Endothelial cell of umbilical vein (primary cell): Measurements from ENCODE around the gene EPC1. TPM values are rescaled to one million over a fixed set of nuclear protein-coding genes. Genes with fewer than 3 reads are reported as not detected.

Experiments
- BruUV-seq: library from RNA; stranded (reverse); fragments of 400-500 nt; replicated peaks from 2 replicates; lab custom pipeline; 2021; lab: Mats Ljungman, UMichigan
- CTCF ChIA-PET: fragments of 300-600, 350-600 bp; sonication (Branson Sonifier 250); formaldehyde crosslinking; loops from one replicate; lab custom pipeline; 2021; ENCODE audit warnings: antibody characterized with exemption, inconsistent platforms; lab: Charles Lee
- POLR2A ChIA-PET: fragments of 300-600, 350-600 bp; sonication (Branson Sonifier 250); formaldehyde crosslinking; loops from one replicate; lab custom pipeline; 2021; ENCODE audit warnings: antibody characterized with exemption, inconsistent platforms; lab: Charles Lee
- DNase-seq: peaks from one replicate; pipeline ENCODE4 v3.0.0-alpha.2; 2011; ENCODE audit warnings: low read depth, low spot score
- FAIRE-seq: peaks from 2 replicates; lab custom pipeline; 2011; peaks lifted over from hg19 to GRCh38; lab: Jason Lieb, UNC
- H2AFZ ChIP-seq: 2 replicates; pipeline ENCODE4 v1.6.0; 2012; ENCODE audit warnings: low read depth, low read length, control low read depth, inconsistent platforms
- H3K27ac ChIP-seq: 2 replicates; pipeline ENCODE4 v1.5.1; 2011; ENCODE audit warnings: low read depth, mild to moderate bottlenecking, control low read depth, low read length, moderate library complexity; ENCODE audit not compliant: insufficient read depth
- H3K27me3 ChIP-seq, 2 experiments: 2 replicates each; pipeline versions ENCODE4 v1.6.0 to v1.6.1; 2011; ENCODE audit warnings: low read length in 2 of 2, mixed read lengths in 1 of 2; ENCODE audit not compliant: control insufficient read depth in 2 of 2, insufficient read depth in 2 of 2
- H3K36me3 ChIP-seq, 2 experiments: 2 replicates in 1 of 2; 3 replicates in 1 of 2; pipeline ENCODE4 v1.5.1; 2011; ENCODE audit warnings: low read length in 2 of 2, mild to moderate bottlenecking in 1 of 2, moderate library complexity in 1 of 2; ENCODE audit not compliant: control insufficient read depth in 2 of 2, insufficient read depth in 2 of 2; ENCODE audit errors: extremely low read depth in 1 of 2
- H3K4me1 ChIP-seq: 3 replicates; pipeline ENCODE4 v1.5.1; 2011; ENCODE audit warnings: mild to moderate bottlenecking, low read length; ENCODE audit not compliant: control insufficient read depth, insufficient read depth; ENCODE audit errors: extremely low read depth
- H3K4me2 ChIP-seq: 2 replicates; pipeline ENCODE4 v1.6.1; 2011; ENCODE audit warnings: low read length, control low read depth, mixed read lengths; ENCODE audit not compliant: insufficient read depth
- H3K4me3 ChIP-seq, 3 experiments: fragments of 200-600 bp in 1 of 3; sonication (generic), shearing (Covaris generic) in 1 of 3; replicated peaks in 1 of 3; 2 replicates each; pipeline ENCODE4 v1.5.1; 2011 to 2016; ENCODE audit warnings: control low read depth in 3 of 3, low read length in 3 of 3, mild to moderate bottlenecking in 2 of 3, inconsistent platforms in 1 of 3, low read depth in 1 of 3, moderate library complexity in 1 of 3; ENCODE audit not compliant: insufficient read depth in 1 of 3
- H3K79me2 ChIP-seq: 2 replicates; pipeline ENCODE4 v1.6.0; 2012; ENCODE audit warnings: low read length, inconsistent platforms; ENCODE audit not compliant: control insufficient read depth, insufficient read depth
- H3K9ac ChIP-seq: replicated peaks from 2 replicates; pipeline ENCODE3; 2011; ENCODE audit warnings: low read length, control low read depth; ENCODE audit not compliant: insufficient read depth; ENCODE audit errors: extremely low read depth
- H3K9me1 ChIP-seq: replicated peaks from 3 replicates; pipeline ENCODE4 v1.6.0; 2011; ENCODE audit warnings: mild to moderate bottlenecking, low read length; ENCODE audit not compliant: control insufficient read depth, insufficient read depth; ENCODE audit errors: extremely low read depth
- H3K9me3 ChIP-seq: replicated peaks from 2 replicates; pipeline ENCODE4 v1.5.1; 2012; ENCODE audit warnings: low read length, inconsistent platforms; ENCODE audit not compliant: control insufficient read depth, insufficient read depth
- H4K20me1 ChIP-seq: replicated peaks from 2 replicates; pipeline ENCODE3; 2011; ENCODE audit warnings: mild to moderate bottlenecking, low read length; ENCODE audit not compliant: control insufficient read depth, insufficient read depth; ENCODE audit errors: extremely low read depth
- EZH2 ChIP-seq: IDR thresholded peaks from 2 replicates; pipeline ENCODE4 v1.6.1; 2012; ENCODE audit warnings: borderline replicate concordance, low read depth, mild to moderate bottlenecking, moderate library complexity, low read length, inconsistent platforms; ENCODE audit not compliant: severe bottlenecking
- FOS ChIP-seq: IDR thresholded peaks from 2 replicates; pipeline ENCODE4 v1.6.1; 2011; ENCODE audit warnings: mild to moderate bottlenecking, low read length, moderate library complexity, borderline replicate concordance; ENCODE audit not compliant: insufficient read depth
- GATA2 ChIP-seq: IDR thresholded peaks from 2 replicates; pipeline ENCODE4 v1.7.0; 2011; ENCODE audit warnings: low read depth, mild to moderate bottlenecking, moderate library complexity, mixed read lengths, low read length; ENCODE audit not compliant: insufficient read length, insufficient read depth
- JUN ChIP-seq: IDR thresholded peaks from 2 replicates; pipeline ENCODE4 v1.6.1; 2011; ENCODE audit warnings: borderline replicate concordance, low read depth; ENCODE audit not compliant: insufficient read length, insufficient read depth
- MYC ChIP-seq: IDR thresholded peaks from one replicate; pipeline ENCODE4 v1.6.1; 2011; ENCODE audit warnings: mild to moderate bottlenecking, low read depth, low read length
- POLR2A ChIP-seq: IDR thresholded peaks from 2 replicates; pipeline ENCODE4 v1.6.1; 2012; ENCODE audit warnings: low read depth, mild to moderate bottlenecking, control low read depth, low read length
- POLR2AphosphoS5 ChIP-seq: IDR thresholded peaks from 2 replicates; pipeline ENCODE4 v1.6.1; 2012; ENCODE audit warnings: low read depth, mild to moderate bottlenecking, control low read depth, low read length, moderate library complexity; ENCODE audit not compliant: insufficient read depth
- dilution Hi-C: fragments of 300-500 bp; cut with MboI; formaldehyde crosslinking; loops from one replicate; pipeline ENCODE4 v1.15.0; 2019; ENCODE audit warnings: low sequenced_read_pairs; ENCODE audit not compliant: extremely low pct_ligation_motif_present
- intact Hi-C: fragments of 100-400 bp; cut with micrococcal nuclease; formaldehyde crosslinking; loops from one replicate; pipeline ENCODE4 v1.10.0; 2022
- polyA plus RNA-seq, 4 experiments: library from polyadenylated mRNA; depleted of rRNA in 3 of 4; stranded (reverse) in 3 of 4; unstranded in 1 of 4; fragments of >200 nt; gene quantifications; 2 replicates each; pipeline versions ENCODE4 v1.2.1 to v1.2.3, GENCODE V29; 2011 to 2012; ENCODE audit warnings: missing spikeins in 1 of 4
- total RNA-seq: library from RNA; stranded (reverse); gene quantifications from 2 replicates; pipeline ENCODE4 v1.2.3, GENCODE V29; 2021
- TF ChIP-seq, protein P1 (sequence below), 2 donors: IDR thresholded peaks; 1 replicate in 1 of 2; 2 replicates in 1 of 2; pipeline ENCODE4 v1.5.1; 2011; ENCODE audit warnings: low read length in 2 of 2, mild to moderate bottlenecking in 2 of 2, moderate library complexity in 2 of 2, control low read depth in 1 of 2, inconsistent platforms in 1 of 2, low read depth in 1 of 2; ENCODE audit not compliant: insufficient read depth in 1 of 2; ENCODE audit errors: extremely low read depth in 1 of 2
- TF ChIP-seq, protein P2 (sequence below): IDR thresholded peaks from 2 replicates; pipeline ENCODE4 v1.6.1; 2011; ENCODE audit not compliant: insufficient read depth, insufficient read length

EPC1 gene
- total and polyA plus RNA-seq, 2 donors (not counting 3 experiments of a cell fraction or from before 2014, with no cell fraction given), result 27.9 to 39.0 TPM

DNA sequence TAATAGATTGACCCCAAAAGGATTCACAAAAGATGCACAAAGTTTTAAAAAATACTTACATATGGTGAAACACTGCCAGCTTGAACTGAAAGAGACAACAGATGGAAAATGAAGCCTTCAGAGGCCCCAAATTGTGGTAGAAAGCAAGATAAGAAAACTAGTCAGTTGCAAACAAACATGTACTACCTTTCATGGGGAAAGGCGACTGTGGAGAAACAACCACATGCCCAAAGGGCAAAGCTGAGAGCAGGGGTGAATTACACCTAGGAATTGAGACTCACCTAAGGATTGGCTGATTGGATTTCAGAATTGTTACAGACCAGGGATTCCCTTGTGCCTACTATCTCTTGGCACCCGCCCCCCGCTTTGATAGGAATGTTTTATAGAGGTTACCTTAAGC lies 13.1 kb downstream of the EPC1 start:
- no peaks in the 10 kb centered on the region for H3K4me1 ChIP-seq
- no peak overlapping the region for H3K4me2 ChIP-seq
- peaks cover 16% of the 10 kb centered on the region for H4K20me1 ChIP-seq
- H3K9ac ChIP-seq, result no peak overlapping the region
- FAIRE-seq (no peak), DNase-seq (no peak)
- intact Hi-C loops, result no loop called here
- H3K4me3 ChIP-seq, result no peak overlapping the region
- peaks cover 3% of the 10 kb centered on the region for H3K9me1 ChIP-seq
- ChIA-PET POLR2A (no interaction called here), CTCF (interaction anchor here (1.1 to 1.5 kb wide), 3 partner anchors 11 to 82 kb away, joined by 3 to 5 read pairs (median 4); no protein-coding TSS in a partner anchor)
- no peaks in the 10 kb centered on the region for H3K9me3 ChIP-seq
- H3K27me3 ChIP-seq, result no peaks in the 10 kb centered on the region
- dilution Hi-C loops, result no loop called here
- no peak for TF ChIP-seq FOS
- no peak for TF ChIP-seq POLR2A
- TF ChIP-seq, protein P1, sequence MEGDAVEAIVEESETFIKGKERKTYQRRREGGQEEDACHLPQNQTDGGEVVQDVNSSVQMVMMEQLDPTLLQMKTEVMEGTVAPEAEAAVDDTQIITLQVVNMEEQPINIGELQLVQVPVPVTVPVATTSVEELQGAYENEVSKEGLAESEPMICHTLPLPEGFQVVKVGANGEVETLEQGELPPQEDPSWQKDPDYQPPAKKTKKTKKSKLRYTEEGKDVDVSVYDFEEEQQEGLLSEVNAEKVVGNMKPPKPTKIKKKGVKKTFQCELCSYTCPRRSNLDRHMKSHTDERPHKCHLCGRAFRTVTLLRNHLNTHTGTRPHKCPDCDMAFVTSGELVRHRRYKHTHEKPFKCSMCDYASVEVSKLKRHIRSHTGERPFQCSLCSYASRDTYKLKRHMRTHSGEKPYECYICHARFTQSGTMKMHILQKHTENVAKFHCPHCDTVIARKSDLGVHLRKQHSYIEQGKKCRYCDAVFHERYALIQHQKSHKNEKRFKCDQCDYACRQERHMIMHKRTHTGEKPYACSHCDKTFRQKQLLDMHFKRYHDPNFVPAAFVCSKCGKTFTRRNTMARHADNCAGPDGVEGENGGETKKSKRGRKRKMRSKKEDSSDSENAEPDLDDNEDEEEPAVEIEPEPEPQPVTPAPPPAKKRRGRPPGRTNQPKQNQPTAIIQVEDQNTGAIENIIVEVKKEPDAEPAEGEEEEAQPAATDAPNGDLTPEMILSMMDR (IDR thresholded peaks at IDR 0.05; ENCODE audit: extremely low read depth in 1 of 2, insufficient read depth in 1 of 2, low read depth in 1 of 2, low read length in 2 of 2), result no peak
- no peak for TF ChIP-seq EZH2
- TF ChIP-seq JUN, result no peak
- no peak for TF ChIP-seq POLR2AphosphoS5
- TF ChIP-seq, protein P2, sequence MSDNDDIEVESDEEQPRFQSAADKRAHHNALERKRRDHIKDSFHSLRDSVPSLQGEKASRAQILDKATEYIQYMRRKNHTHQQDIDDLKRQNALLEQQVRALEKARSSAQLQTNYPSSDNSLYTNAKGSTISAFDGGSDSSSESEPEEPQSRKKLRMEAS, result no peak
- no peak for TF ChIP-seq GATA2
- TF ChIP-seq MYC, result no peak
- peaks cover 95% of the 10 kb centered on the region for H3K79me2 ChIP-seq
- H3K27ac ChIP-seq, result no peak overlapping the region
- H3K36me3 ChIP-seq, result peaks cover 2% of the 10 kb centered on the region in 2 experiments
- no TSS peak for BruUV-seq
- H2AFZ ChIP-seq, result no peak overlapping the region
